Activated CD4-positive, alpha-beta T cell treated with anti-CD3 and anti-CD28 coated beads, Interleukin-2, amount 50 U/mL, for 4 hours (primary cell): ENCODE measurements around the gene NLE1.
A peak's percentile ranks its signal among the peaks of the same experiment; 100 is the strongest.
"Not testable (repeated sequence)": the region's sequence is repeated elsewhere in the genome, so short reads cannot be mapped to it uniquely, and the experiment has no call there.

Experiments
- DNase-seq, 2 experiments: peaks; one replicate each; pipeline ENCODE4 v3.0.0-alpha.2; 2020

NLE1 gene

GRCh38 chr17:35161281-35161761 lies 19.2 kb upstream of the NLE1 start:
- no peak for DNase-seq

DNA sequence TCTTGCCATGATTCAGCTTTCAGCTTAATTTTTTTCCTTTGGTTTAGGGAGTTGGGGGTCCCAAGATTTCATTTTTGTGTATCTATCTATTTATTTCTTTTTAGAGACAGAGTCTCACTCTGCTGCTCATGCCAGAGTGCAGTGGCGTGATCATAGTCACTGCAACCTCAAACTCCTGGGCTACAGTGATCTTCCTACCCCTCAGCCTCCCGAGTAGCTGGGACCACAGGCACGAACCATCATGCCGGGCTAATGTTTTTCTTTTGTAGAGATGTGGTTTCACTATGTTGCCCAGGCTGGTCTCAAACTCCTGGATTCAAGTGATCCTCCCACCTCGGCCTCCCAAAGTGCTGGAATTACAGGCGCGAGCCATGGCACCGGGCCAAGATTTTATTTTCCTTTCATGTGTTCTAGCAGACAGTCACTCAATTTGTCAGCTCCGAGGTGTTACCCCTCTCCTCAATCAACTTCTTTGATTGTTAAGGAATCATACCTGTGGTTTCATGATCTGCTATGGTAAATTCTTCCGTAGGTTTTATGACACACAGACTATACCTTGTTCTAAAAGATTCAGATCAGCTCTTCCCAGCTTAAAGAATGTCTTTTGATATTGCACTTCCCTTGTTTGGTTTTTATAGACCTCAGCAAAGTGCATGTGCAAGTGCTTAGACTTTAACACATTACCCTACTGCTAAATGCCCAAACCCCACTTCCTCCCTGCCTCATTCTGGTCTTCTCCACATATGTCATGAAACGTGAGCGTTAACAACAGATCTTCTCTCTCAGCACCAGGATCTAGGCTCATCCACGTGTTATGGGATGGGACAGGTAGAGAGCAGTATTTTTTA lies 18.5 kb upstream of the NLE1 start:
- DNase-seq, result peak; percentile 22 to 31

GRCh38 chr17:35159940-35160339 lies 17.8 kb upstream of the NLE1 start:
- DNase-seq, result no peak

- DNase-seq, result no peak
Observed at GRCh38 chr17:35155246-35155645, 13.1 kb upstream of the NLE1 start.

DNA sequence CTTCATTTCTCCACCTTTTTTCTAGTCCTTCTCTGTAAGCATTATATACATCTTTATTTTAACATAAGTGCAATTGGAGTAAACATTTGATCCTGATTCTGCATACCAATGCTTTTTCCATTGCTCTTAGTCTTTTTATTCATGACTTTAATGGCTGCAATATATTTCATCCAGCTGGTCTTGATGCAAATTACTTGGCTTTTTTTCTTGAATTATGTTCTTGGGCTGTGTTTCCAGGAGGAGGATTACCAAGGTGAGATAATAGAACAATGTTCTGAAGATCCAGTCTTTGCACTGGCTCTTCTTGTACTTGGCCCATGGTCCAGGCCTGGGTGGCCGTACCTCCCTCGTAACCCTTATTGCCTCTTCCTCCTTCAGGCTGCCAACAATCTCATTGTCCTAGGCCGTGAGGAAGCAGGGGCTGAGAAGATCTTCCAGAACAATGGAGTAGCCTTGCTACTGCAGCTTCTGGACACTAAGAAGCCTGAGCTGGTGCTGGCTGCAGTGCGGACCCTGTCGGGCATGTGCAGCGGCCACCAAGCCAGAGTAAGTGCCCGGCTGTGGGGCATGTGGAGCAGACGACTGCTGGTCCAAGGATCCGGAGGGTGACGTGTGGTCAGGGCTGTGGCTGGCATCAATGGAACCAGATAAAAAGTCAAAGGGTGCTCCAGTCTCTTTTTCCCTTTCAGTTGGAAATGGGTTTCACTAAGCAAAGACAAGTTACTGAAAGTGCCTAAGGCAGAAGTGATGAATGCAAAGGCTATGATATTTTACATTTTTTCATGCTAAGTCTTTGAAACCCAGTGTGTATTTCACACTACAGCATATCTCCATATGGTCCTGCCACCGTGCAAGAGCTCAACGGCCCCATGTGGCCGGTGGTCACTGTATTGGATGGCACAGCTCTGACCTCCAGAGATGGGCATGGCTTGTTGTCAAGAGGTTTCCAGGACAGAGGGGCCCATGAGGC lies 12.4 kb upstream of the NLE1 start:
- no peak for DNase-seq

GRCh38 chr17:35152421-35153140 lies 10.5 kb upstream of the NLE1 start:
- DNase-seq, result no peak

GRCh38 chr17:35151080-35151479 lies 9.0 kb upstream of the NLE1 start:
- DNase-seq, result not testable (repeated sequence)

- DNase-seq, result no peak
Observed at GRCh38 chr17:35149941-35150340, 7.8 kb upstream of the NLE1 start.

DNA sequence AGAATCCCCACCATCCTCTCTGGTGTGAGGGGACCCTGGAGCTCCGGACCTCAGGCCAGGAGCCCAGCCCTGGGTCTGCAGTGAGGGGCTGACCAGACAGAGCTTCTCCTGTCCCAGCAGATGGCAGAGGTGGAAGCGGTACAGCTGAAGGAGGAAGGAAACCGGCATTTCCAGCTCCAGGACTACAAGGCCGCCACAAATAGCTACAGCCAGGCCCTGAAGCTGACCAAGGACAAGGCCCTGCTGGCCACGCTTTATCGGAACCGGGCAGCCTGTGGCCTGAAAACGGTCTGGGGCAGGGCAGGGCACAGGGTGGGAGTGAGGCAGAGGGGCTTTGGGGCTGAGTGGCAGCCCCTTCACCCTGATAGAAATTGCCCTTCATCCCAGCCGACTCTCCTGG lies 6.0 kb upstream of the NLE1 start:
- DNase-seq, result no peak

DNA sequence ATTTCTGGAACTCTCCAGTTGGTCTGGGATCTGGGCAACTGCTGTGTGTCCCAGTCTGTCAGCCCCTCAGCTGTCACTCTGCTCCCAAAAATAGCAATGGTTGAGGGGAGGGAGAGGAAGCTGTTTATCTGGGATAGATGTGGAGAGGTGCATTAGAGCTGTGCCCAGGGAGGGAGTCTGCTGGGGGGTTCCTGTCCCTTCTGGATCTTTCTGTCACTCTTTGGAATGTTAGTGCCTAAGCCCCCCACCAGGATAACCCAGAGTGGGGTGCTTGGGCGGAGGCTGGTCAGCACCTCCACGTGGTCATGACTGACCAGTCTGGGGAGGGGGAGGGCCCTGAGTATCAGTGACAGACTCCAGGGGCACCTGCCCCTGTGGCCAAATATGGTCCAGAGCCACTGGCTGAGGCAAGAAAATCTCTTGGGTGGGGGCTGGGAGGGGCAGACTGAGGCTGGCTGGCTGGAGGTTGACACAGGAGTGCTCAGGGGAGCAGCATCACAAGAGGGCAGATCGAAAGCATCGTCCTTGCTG lies 5.3 kb upstream of the NLE1 start, which contains the start of gene UNC45B:
Gene UNC45B, plus strand, starts transcription at position 443 of the 531 bp plus-strand sequence. CDS start 447 bp downstream, outside the sequence.
- no peak for DNase-seq

GRCh38 chr17:35146214-35146833 lies 4.2 kb upstream of the NLE1 start:
- no peak for DNase-seq

GRCh38 chr17:35144840-35145239 lies 2.7 kb upstream of the NLE1 start:
- DNase-seq, result no peak

DNA sequence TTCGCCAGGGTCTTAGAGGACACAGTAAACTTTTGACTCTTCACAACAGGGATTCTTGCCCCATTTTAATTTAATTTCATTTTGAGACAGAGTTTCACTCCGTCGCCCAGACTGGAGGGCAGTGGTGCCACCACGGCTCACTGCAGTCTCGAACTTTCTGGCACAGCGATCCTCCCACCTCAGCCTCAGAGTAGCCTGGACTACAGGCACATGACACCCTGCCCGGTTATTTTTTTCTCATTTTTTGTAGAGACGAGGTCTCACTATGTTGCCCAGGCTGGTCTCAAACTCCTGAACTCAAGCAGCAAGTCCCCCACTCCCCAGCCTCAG lies 329 bp upstream of the NLE1 start:
- DNase-seq, result no peak

- DNase-seq, result no peak
Observed at GRCh38 chr17:35138218-35138617, 3.9 kb downstream of the NLE1 start.

DNA sequence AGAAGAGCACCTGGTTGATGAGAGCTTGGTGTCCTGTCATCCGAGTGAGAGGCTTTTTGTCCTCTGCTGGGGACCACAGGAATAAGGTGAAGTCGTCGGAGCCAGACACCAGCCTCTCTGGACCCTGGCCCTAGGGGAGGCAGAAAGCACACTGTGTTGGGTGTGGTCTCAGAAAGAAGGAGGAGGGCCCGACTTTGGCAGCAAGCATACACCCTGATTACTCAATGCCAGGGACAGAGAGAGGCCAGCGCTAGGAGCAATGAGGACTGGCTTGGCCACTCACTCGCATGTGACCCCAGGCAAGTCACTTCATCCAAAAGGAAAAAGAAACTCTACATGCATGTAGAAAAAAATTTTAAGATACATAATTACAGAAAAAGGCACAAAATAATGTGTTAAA lies 6.8 kb downstream of the NLE1 start:
- no peak for DNase-seq

- DNase-seq, result no peak
Observed at GRCh38 chr17:35132816-35133550, 9.1 kb downstream of the NLE1 start.

DNA sequence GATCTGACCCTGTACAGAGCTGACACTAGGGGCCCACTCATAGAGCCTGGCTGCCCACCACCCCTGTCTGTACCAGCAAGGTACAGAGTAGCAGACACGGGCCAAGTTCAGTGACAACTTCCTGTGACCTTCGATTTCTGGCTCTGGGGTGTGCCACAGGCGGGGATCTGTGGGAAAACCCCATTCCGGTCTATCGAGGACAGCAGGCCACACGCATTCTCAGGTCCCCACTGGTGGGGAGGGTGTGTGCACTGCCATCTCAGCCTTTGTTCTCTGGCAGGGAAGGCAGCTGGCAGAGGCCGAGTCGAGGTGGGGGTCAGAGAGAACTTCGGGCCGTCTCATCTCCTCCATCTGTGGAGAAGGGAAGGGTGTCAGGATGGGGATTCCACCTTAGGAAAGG lies 10.0 kb downstream of the NLE1 start:
- DNase-seq, result no peak

DNA sequence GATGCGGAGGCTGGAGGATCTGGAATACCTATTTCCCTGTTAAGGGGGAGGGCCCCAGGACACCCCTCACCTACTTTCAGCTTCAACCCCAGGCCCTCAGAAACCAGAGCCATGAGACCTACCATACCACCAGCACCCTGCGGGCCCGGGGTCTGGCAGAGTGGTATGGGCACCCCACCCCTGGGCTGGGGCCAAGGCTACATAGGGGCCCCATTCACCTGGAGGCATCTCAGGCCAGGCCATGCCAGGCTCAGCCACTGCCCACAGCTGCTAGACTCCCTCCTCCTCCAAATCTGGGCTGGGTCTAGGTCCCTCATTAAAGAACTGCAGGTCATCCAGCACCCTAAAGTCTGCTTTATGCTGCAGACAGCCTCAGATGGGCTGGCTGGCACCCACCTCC lies 11.7 kb downstream of the NLE1 start:
- DNase-seq, result no peak

DNA sequence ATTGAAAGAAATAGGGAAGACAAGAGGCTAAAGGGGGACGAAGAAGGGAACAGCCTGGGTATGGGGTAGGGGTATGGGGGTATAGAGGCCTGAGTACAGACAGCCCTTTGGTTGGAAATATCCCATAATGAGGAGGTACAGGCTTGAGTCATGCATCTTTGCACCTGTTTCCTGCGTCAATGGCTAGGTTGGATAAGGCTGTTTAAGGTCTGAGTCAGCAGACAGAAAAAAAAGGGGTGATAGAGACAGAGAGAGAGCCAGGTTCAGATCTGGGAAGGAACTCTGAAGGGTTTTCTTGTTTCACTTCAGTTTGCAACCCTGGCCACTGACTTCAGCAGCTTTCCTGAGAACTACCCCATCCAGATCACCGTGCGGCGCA lies 12.1 kb downstream of the NLE1 start:
- DNase-seq, result no peak

DNA sequence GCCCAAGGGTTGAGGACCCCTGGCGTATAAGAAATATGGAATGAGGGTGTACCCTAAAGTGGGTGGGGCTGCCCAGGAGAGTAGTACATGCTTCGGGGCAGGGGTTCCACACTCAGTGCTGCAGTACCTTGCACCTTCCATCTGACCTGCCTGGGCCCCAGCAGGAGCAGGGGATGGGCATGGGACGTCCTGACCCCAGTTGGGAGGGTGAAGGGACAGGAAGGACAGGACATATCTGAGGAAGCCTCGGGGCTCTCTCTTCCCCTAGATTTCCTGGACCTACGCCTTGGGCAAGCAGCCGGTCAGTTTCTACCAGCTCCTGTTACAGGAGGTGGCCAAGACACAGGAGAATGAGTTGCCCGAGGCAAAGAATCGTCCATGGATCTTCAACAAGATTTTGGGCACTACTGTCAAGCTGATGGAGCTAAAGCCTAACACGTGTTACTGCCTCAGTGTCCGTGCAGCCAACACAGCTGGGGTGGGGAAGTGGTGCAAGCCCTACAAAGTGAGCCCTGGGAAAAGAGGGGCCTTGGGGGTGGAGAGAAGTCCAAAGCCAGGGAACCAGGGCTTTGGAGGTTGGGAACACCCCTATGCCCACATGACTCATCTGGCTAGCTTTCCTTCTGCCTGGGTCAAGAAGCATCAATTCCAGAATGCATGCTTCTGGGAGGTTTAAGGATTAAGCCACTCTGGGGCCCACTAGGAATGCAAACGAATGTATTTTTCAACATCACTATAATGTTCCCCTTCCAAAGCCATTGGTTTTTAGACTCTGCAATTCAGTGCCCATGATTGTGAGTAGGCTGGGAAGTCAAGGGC lies 12.7 kb downstream of the NLE1 start:
- no peak for DNase-seq
